ENCODE data around the gene ERBB2. TPM values are rescaled to one million over a fixed set of nuclear protein-coding genes. Genes with fewer than 3 reads are reported as not detected.
"Not testable (repeated sequence)": the region's sequence is repeated elsewhere in the genome, so short reads cannot be mapped to it uniquely, and the experiment has no call there.

ERBB2 gene
- total RNA-seq, 1 experiment from 2014 or later: 216 TPM

GRCh38 chr17:39709998-39710964 is 10.4 kb downstream of the ERBB2 start:
- Histone ChIP-seq H3K27me3 (ENCODE audit: insufficient read depth, low read length) (no peaks in the 10 kb centered on the region), H3K23ac (ENCODE audit: insufficient read length, low read depth, low read length) (no peak overlapping the region), H2AFZ (ENCODE audit: low read length) (no peak overlapping the region), H3K4me1 (ENCODE audit: insufficient read depth, low read length) (no peaks in the 10 kb centered on the region; the same call in 1 of the 2 replicates), H4K20me1 (ENCODE audit: control insufficient read depth, insufficient read depth, insufficient read length) (no peaks in the 10 kb centered on the region), H2BK20ac (ENCODE audit: low read depth, low read length, poor library complexity, severe bottlenecking) (no peak overlapping the region), H2AK5ac (ENCODE audit: insufficient read length, low read length) (no peak overlapping the region), H3T11ph (ENCODE audit: low read length) (no peak overlapping the region), H3K23me2 (ENCODE audit: insufficient read length, low read depth, low read length, poor library complexity, severe bottlenecking) (no peaks in the 10 kb centered on the region), H2BK12ac (ENCODE audit: insufficient read length, low read depth, low read length) (no peak overlapping the region), H3K9ac (ENCODE audit: extremely low read depth, insufficient read length, low read length) (no peak overlapping the region), H4K5ac (ENCODE audit: insufficient read length, low read depth, low read length) (no peak overlapping the region), H3K4ac (ENCODE audit: low read depth, low read length) (no peak overlapping the region), H3K79me2 (ENCODE audit: insufficient read depth, low read length) (peaks cover 12% of the 10 kb centered on the region; the same call in 1 of the 2 replicates), H2BK5ac (ENCODE audit: insufficient read length, low read length) (no peak overlapping the region), H2BK120ac (ENCODE audit: low read depth, low read length, poor library complexity, severe bottlenecking) (no peak overlapping the region), H3K9me3 (ENCODE audit: control insufficient read depth, low read depth, low read length) (no peaks in the 10 kb centered on the region), H4K8ac (replicated peaks; ENCODE audit: insufficient read length, low read depth, low read length) (no peak overlapping the region), H3K79me1 (ENCODE audit: insufficient read depth, low read depth, low read length, poor library complexity, severe bottlenecking) (no peaks in the 10 kb centered on the region), H2BK15ac (ENCODE audit: low read depth, low read length) (no peak overlapping the region), H3K18ac (ENCODE audit: insufficient read length, low read depth, low read length) (no peak overlapping the region), H3K27ac (ENCODE audit: insufficient read length, low read depth, low read length) (no peak overlapping the region), H3K56ac (ENCODE audit: insufficient read length, low read depth, low read length) (no peak overlapping the region), H3K4me2 (ENCODE audit: insufficient read depth, insufficient read length, low read length) (no peak overlapping the region), H4K91ac (ENCODE audit: insufficient read length, low read depth, low read length) (no peak overlapping the region), H3K14ac (ENCODE audit: insufficient read depth, low read length) (no peak overlapping the region; the same call in 1 of the 2 replicates)
- WGBS (ENCODE audit: extremely low coverage, insufficient read length, low lambda C conversion rate): no CpG with 5 or more reads among the region's 20 CpGs
- Mint-ChIP-seq H3K36me3 (ENCODE audit: insufficient read depth in 1 of 3, low read depth in 3 of 3) (peaks cover 66 to 82% (median 76%) of the 10 kb centered on the region in 3 experiments; a peak in 6 of 7 replicates), H3K4me1 (peaks cover 7 to 8% of the 10 kb centered on the region in 2 experiments), H3K27ac (no peak overlapping the region; a peak in 1 of 7 replicates), H3K4me3 (no peak overlapping the region), H3K27me3 (ENCODE audit: low read depth) (no peaks in the 10 kb centered on the region; the same call in 1 of the 2 replicates), H3K9me3 (no peaks in the 10 kb centered on the region)
- no peak for TF ChIP-seq CTCF (conservative IDR thresholded peaks at IDR 0.05)
- no peak for DNase-seq

GRCh38 chr17:39711071-39711470 is 11.2 kb downstream of the ERBB2 start:
- not testable (repeated sequence) for H2BK12ac ChIP-seq (ENCODE audit: insufficient read length, low read depth, low read length); H3T11ph ChIP-seq (ENCODE audit: low read length); H4K91ac ChIP-seq (ENCODE audit: insufficient read length, low read depth, low read length); H3K27me3 Mint-ChIP-seq (ENCODE audit: low read depth); H3K4me2 ChIP-seq (ENCODE audit: insufficient read depth, insufficient read length, low read length); H3K79me1 ChIP-seq (ENCODE audit: insufficient read depth, low read depth, low read length, poor library complexity, severe bottlenecking); H3K4me1 Mint-ChIP-seq; H3K27me3 ChIP-seq (ENCODE audit: insufficient read depth, low read length); H2AFZ ChIP-seq (ENCODE audit: low read length); H3K79me2 ChIP-seq (ENCODE audit: insufficient read depth, low read length); H3K9me3 Mint-ChIP-seq; H3K23me2 ChIP-seq (ENCODE audit: insufficient read length, low read depth, low read length, poor library complexity, severe bottlenecking); DNase-seq; H2BK20ac ChIP-seq (ENCODE audit: low read depth, low read length, poor library complexity, severe bottlenecking); H3K4me1 ChIP-seq (ENCODE audit: insufficient read depth, low read length); H3K14ac ChIP-seq (ENCODE audit: insufficient read depth, low read length); H3K4ac ChIP-seq (ENCODE audit: low read depth, low read length); H3K4me3 Mint-ChIP-seq; H2BK5ac ChIP-seq (ENCODE audit: insufficient read length, low read length); H2AK5ac ChIP-seq (ENCODE audit: insufficient read length, low read length); H2BK15ac ChIP-seq (ENCODE audit: low read depth, low read length); H4K8ac ChIP-seq (replicated peaks; ENCODE audit: insufficient read length, low read depth, low read length); H3K18ac ChIP-seq (ENCODE audit: insufficient read length, low read depth, low read length); H3K27ac ChIP-seq (ENCODE audit: insufficient read length, low read depth, low read length); H3K27ac Mint-ChIP-seq; H3K23ac ChIP-seq (ENCODE audit: insufficient read length, low read depth, low read length); H3K56ac ChIP-seq (ENCODE audit: insufficient read length, low read depth, low read length); H4K20me1 ChIP-seq (ENCODE audit: control insufficient read depth, insufficient read depth, insufficient read length); H3K9me3 ChIP-seq (ENCODE audit: control insufficient read depth, low read depth, low read length); H4K5ac ChIP-seq (ENCODE audit: insufficient read length, low read depth, low read length); H3K9ac ChIP-seq (ENCODE audit: extremely low read depth, insufficient read length, low read length); H2BK120ac ChIP-seq (ENCODE audit: low read depth, low read length, poor library complexity, severe bottlenecking)
- no CpG with 5 or more reads among the region's 11 CpGs for WGBS (ENCODE audit: extremely low coverage, insufficient read length, low lambda C conversion rate)
- peaks cover 73 to 90% (median 83%) of the 10 kb centered on the region in 3 experiments; a peak in 6 of 7 replicates for H3K36me3 Mint-ChIP-seq (ENCODE audit: insufficient read depth in 1 of 3, low read depth in 3 of 3)
